Measurements from ENCODE around the gene LRRC56.

Gene LRRC56

DNA sequence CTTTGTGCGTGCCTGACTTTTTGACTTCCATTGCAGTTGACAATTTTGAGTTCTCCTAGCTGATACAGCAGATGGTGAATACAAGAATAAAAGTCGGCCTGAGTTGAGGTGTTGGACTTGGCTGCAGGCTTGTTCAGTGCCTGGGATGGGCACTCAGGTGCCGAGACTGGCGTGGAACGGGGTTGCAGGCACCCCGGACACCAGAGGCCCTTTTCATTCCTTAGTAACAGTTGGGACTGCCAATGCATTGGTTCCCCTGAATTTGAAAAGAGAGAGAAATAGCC lies 40.2 kb downstream of the LRRC56 start:
- no peak overlapping the region for H2AK5ac ChIP-seq (ENCODE audit: low read depth, low read length)
- no peak overlapping the region for H3K23ac ChIP-seq (ENCODE audit: low read depth, low read length, poor library complexity)
- H2BK12ac ChIP-seq (ENCODE audit: low read length) = no peak overlapping the region
- no peak overlapping the region for H3K27ac ChIP-seq (replicated peaks; ENCODE audit: low read length)
- no peak overlapping the region for H3K4ac ChIP-seq (ENCODE audit: low read length)
- H3K4me1 ChIP-seq (ENCODE audit: control insufficient read depth in 2 of 2, insufficient read depth in 1 of 2, low read depth in 1 of 2, low read length in 2 of 2) = peaks cover 18 to 27% of the 10 kb centered on the region in 2 donors
- no peak overlapping the region for H3K9ac ChIP-seq (ENCODE audit: low read depth, low read length, poor library complexity)
- H4K91ac ChIP-seq (ENCODE audit: low read depth, low read length, poor library complexity) = no peak overlapping the region
- H2BK15ac ChIP-seq (ENCODE audit: low read length) = no peak overlapping the region
- peaks cover 3 to 26% (median 13%) of the 10 kb centered on the region in 3 experiments for H3K27me3 ChIP-seq (ENCODE audit: control insufficient read depth in 3 of 3, insufficient read depth in 3 of 3, low read depth in 1 of 3, low read length in 3 of 3)
- H3K4me2 ChIP-seq (ENCODE audit: insufficient read depth, low read length, poor library complexity, severe bottlenecking) = peak overlapping the region; percentile 85
- H3K14ac ChIP-seq (ENCODE audit: low read length) = no peak overlapping the region
- no peaks in the 10 kb centered on the region for H3K9me3 ChIP-seq (replicated peaks in 1 of 2; ENCODE audit: control insufficient read depth in 2 of 2, insufficient read depth in 1 of 2, low read depth in 1 of 2, low read length in 2 of 2)
- peak overlapping the region; percentile 97 for H3K4me3 ChIP-seq (ENCODE audit: low read length in 2 of 2)
- peaks cover 29% of the 10 kb centered on the region for H3K79me1 ChIP-seq (ENCODE audit: low read depth, low read length)
- no peak overlapping the region for H2BK120ac ChIP-seq (ENCODE audit: low read depth, low read length)
- WGBS, 2 donors (ENCODE audit: extremely low coverage in 2 of 2, insufficient read length in 2 of 2, insufficient replicate concordance in 1 of 2) = no CpG with 5 or more reads among the region's 6 CpGs
- no peak overlapping the region for H2AFZ ChIP-seq (ENCODE audit: low read length)
- H3K36me3 ChIP-seq (replicated peaks in 1 of 2; ENCODE audit: control insufficient read depth in 2 of 2, insufficient read depth in 2 of 2, low read length in 2 of 2) = peaks cover 8 to 23% of the 10 kb centered on the region in 2 donors
- no peak overlapping the region for H2BK5ac ChIP-seq (ENCODE audit: low read length)
- H4K8ac ChIP-seq (ENCODE audit: low read depth, low read length) = no peak overlapping the region
- no peak overlapping the region for H3K18ac ChIP-seq (ENCODE audit: low read length)
- DNase-seq (ENCODE audit: low spot score) = no peak

DNA sequence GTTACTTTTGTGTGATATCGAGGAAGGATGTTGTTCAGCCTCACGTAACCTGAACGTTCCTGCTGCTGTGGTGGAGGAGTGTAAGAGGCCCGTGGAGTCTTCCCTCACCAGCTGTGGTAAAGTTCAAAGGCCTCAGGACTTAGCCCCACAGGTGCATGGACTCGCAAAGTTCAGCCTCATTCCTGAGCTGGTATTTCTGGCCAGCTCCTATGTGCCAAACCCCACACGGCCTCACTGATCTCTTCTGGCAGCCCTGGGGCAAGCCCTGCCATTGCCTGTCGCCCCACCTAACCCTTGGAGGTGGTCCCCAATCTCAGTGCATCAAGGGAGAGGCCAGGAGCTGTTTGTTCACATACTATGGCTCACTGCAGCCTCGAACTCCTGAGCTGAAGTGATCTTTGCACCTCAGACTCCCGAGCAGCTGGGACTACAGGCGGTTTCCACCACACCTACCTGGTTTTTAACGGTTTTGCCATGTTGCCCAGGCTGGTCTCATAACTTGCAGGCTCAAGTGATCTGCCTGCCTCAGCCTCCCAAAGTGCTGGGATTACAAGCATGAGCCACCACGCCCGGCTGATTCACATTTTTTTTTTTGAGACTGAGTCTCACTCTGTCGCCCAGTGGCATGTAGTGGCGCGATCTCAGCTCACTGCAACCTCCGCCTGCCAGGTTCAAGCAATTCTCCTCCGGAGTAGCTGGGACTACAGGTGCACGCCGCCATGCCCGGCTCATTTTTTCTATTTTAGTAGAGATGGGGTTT lies 41.1 kb downstream of the LRRC56 start:
- H2BK5ac ChIP-seq (ENCODE audit: low read length) = peak overlapping the region; percentile 53
- H3K36me3 ChIP-seq (replicated peaks in 1 of 2; ENCODE audit: control insufficient read depth in 2 of 2, insufficient read depth in 2 of 2, low read length in 2 of 2) = peaks cover 10 to 28% of the 10 kb centered on the region in 2 donors
- no peak overlapping the region for H2BK12ac ChIP-seq (ENCODE audit: low read length)
- H3K18ac ChIP-seq (ENCODE audit: low read length) = no peak overlapping the region
- H3K4ac ChIP-seq (ENCODE audit: low read length) = no peak overlapping the region
- H3K23ac ChIP-seq (ENCODE audit: low read depth, low read length, poor library complexity) = no peak overlapping the region
- H3K4me3 ChIP-seq (ENCODE audit: low read length in 2 of 2) = peak overlapping the region in 1 of 2 donors; percentile 97
- no peak overlapping the region for H2AK5ac ChIP-seq (ENCODE audit: low read depth, low read length)
- H3K27me3 ChIP-seq (ENCODE audit: control insufficient read depth in 3 of 3, insufficient read depth in 3 of 3, low read depth in 1 of 3, low read length in 3 of 3) = peaks cover 3 to 17% (median 13%) of the 10 kb centered on the region in 3 experiments
- no peak overlapping the region for H2BK15ac ChIP-seq (ENCODE audit: low read length)
- peaks cover 30% of the 10 kb centered on the region for H3K79me1 ChIP-seq (ENCODE audit: low read depth, low read length)
- no peak overlapping the region for H3K27ac ChIP-seq (replicated peaks; ENCODE audit: low read length)
- no peak for DNase-seq (ENCODE audit: low spot score)
- no peak overlapping the region for H3K4me2 ChIP-seq (ENCODE audit: insufficient read depth, low read length, poor library complexity, severe bottlenecking)
- H3K9ac ChIP-seq (ENCODE audit: low read depth, low read length, poor library complexity) = peak overlapping the region; percentile 50
- no peak overlapping the region for H2BK120ac ChIP-seq (ENCODE audit: low read depth, low read length)
- H3K14ac ChIP-seq (ENCODE audit: low read length) = no peak overlapping the region
- peaks cover 18 to 27% of the 10 kb centered on the region in 2 donors for H3K4me1 ChIP-seq (ENCODE audit: control insufficient read depth in 2 of 2, insufficient read depth in 1 of 2, low read depth in 1 of 2, low read length in 2 of 2)
- H3K9me3 ChIP-seq (replicated peaks in 1 of 2; ENCODE audit: control insufficient read depth in 2 of 2, insufficient read depth in 1 of 2, low read depth in 1 of 2, low read length in 2 of 2) = no peaks in the 10 kb centered on the region
- H4K8ac ChIP-seq (ENCODE audit: low read depth, low read length) = no peak overlapping the region
- no peak overlapping the region for H2AFZ ChIP-seq (ENCODE audit: low read length)
- H4K91ac ChIP-seq (ENCODE audit: low read depth, low read length, poor library complexity) = no peak overlapping the region
- WGBS, 2 donors (ENCODE audit: extremely low coverage in 2 of 2, insufficient read length in 2 of 2, insufficient replicate concordance in 1 of 2) = no CpG with 5 or more reads among the region's 21 CpGs

DNA sequence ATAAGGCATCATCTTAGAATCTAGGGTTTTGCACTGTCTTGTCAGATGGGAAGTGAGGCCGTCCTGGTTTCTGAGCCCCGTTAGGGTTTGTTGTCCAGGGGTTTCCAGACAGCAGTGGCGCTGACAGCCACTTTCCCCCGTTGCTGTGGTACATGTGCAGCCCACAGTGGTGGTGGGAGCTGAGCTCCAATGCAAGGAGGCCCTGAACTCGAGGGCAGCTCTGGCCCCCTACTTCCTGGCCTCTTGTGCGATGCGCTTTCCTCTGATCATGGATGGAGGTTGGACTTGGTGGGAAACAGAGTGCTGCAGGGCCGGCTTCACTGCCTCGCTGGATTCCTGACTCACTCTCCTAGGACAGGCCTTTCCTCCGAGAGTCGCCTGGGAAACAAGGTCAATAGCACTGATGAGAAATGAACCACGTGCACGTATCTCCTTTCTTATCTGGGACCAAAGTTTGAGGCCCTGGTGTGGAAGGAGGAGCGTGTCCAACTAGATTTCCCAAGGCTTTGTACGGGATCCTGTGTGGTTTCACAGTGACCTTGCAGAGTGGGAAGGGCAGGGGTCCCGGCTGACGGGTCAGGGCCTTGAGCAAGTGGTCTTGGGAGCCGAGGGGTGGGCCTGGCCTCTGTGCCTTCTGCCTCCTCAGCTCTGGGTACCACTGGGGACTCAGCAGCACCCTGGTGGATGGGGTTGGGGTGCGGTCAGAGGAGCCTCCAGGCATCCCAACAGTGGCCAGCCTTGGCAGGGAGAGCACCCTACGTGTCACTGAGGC lies 42.7 kb downstream of the LRRC56 start:
- Histone ChIP-seq H3K27ac (replicated peaks; ENCODE audit: low read length) (no peak overlapping the region), H2BK120ac (ENCODE audit: low read depth, low read length) (no peak overlapping the region), H3K79me1 (ENCODE audit: low read depth, low read length) (peaks cover 35% of the 10 kb centered on the region), H3K4me3 (ENCODE audit: low read length in 2 of 2) (no peak overlapping the region), H2BK15ac (ENCODE audit: low read length) (no peak overlapping the region), H3K14ac (ENCODE audit: low read length) (no peak overlapping the region), H2BK5ac (ENCODE audit: low read length) (no peak overlapping the region), H2BK12ac (ENCODE audit: low read length) (no peak overlapping the region), H3K36me3 (replicated peaks in 1 of 2; ENCODE audit: control insufficient read depth in 2 of 2, insufficient read depth in 2 of 2, low read length in 2 of 2) (peaks cover 18 to 39% of the 10 kb centered on the region in 2 donors), H4K8ac (ENCODE audit: low read depth, low read length) (no peak overlapping the region), H3K4ac (ENCODE audit: low read length) (no peak overlapping the region), H3K9ac (ENCODE audit: low read depth, low read length, poor library complexity) (peak overlapping the region; percentile 50), H3K23ac (ENCODE audit: low read depth, low read length, poor library complexity) (no peak overlapping the region), H2AFZ (ENCODE audit: low read length) (no peak overlapping the region), H3K4me2 (ENCODE audit: insufficient read depth, low read length, poor library complexity, severe bottlenecking) (no peak overlapping the region), H3K9me3 (replicated peaks in 1 of 2; ENCODE audit: control insufficient read depth in 2 of 2, insufficient read depth in 1 of 2, low read depth in 1 of 2, low read length in 2 of 2) (no peaks in the 10 kb centered on the region), H3K18ac (ENCODE audit: low read length) (no peak overlapping the region), H3K4me1 (ENCODE audit: control insufficient read depth in 2 of 2, insufficient read depth in 1 of 2, low read depth in 1 of 2, low read length in 2 of 2) (peaks cover 13 to 19% of the 10 kb centered on the region in 2 donors), H4K91ac (ENCODE audit: low read depth, low read length, poor library complexity) (no peak overlapping the region), H2AK5ac (ENCODE audit: low read depth, low read length) (no peak overlapping the region), H3K27me3 (ENCODE audit: control insufficient read depth in 3 of 3, insufficient read depth in 3 of 3, low read depth in 1 of 3, low read length in 3 of 3) (peaks cover under 1 to 6% (median 5%) of the 10 kb centered on the region in 3 experiments)
- no CpG with 5 or more reads among the region's 20 CpGs for WGBS, 2 donors (ENCODE audit: extremely low coverage in 2 of 2, insufficient read length in 2 of 2, insufficient replicate concordance in 1 of 2)
- DNase-seq (ENCODE audit: low spot score) = no peak

DNA sequence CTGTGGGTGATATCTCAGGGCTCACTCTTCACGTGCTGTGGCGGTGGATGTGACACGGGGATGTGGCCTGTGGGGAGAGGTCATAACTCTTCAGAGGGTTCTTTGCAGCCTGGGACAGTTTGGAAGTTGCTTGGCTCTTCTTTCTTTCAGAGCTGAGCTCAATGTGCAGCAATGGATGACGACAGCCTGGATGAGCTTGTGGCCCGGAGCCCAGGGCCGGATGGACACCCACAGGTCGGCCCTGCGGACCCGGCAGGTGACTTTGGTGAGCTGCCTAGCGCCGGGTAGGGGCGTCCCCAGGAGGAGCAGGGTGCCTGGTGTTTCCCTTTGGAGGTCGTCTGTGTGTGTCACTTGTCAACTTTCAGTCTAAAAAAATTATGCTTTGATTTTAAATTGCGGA lies 44.0 kb downstream of the LRRC56 start:
- Histone ChIP-seq H3K4me1 (ENCODE audit: control insufficient read depth in 2 of 2, insufficient read depth in 1 of 2, low read depth in 1 of 2, low read length in 2 of 2) (peaks cover 13 to 16% of the 10 kb centered on the region in 2 donors), H3K4me3 (ENCODE audit: low read length in 2 of 2) (no peak overlapping the region), H3K18ac (ENCODE audit: low read length) (no peak overlapping the region), H3K4ac (ENCODE audit: low read length) (no peak overlapping the region), H3K79me1 (ENCODE audit: low read depth, low read length) (peaks cover 34% of the 10 kb centered on the region), H3K36me3 (replicated peaks in 1 of 2; ENCODE audit: control insufficient read depth in 2 of 2, insufficient read depth in 2 of 2, low read length in 2 of 2) (peaks cover 22 to 43% of the 10 kb centered on the region in 2 donors), H2BK12ac (ENCODE audit: low read length) (no peak overlapping the region), H3K9ac (ENCODE audit: low read depth, low read length, poor library complexity) (no peak overlapping the region), H4K8ac (ENCODE audit: low read depth, low read length) (no peak overlapping the region), H2BK15ac (ENCODE audit: low read length) (no peak overlapping the region), H3K27me3 (ENCODE audit: control insufficient read depth in 3 of 3, insufficient read depth in 3 of 3, low read depth in 1 of 3, low read length in 3 of 3) (no peaks in the 10 kb centered on the region), H3K23ac (ENCODE audit: low read depth, low read length, poor library complexity) (no peak overlapping the region), H2BK120ac (ENCODE audit: low read depth, low read length) (no peak overlapping the region), H2BK5ac (ENCODE audit: low read length) (no peak overlapping the region), H3K27ac (replicated peaks; ENCODE audit: low read length) (no peak overlapping the region), H4K91ac (ENCODE audit: low read depth, low read length, poor library complexity) (no peak overlapping the region), H2AK5ac (ENCODE audit: low read depth, low read length) (no peak overlapping the region), H3K4me2 (ENCODE audit: insufficient read depth, low read length, poor library complexity, severe bottlenecking) (no peak overlapping the region), H3K14ac (ENCODE audit: low read length) (no peak overlapping the region), H2AFZ (ENCODE audit: low read length) (no peak overlapping the region), H3K9me3 (replicated peaks in 1 of 2; ENCODE audit: control insufficient read depth in 2 of 2, insufficient read depth in 1 of 2, low read depth in 1 of 2, low read length in 2 of 2) (no peaks in the 10 kb centered on the region)
- 100% methylated on average over 1 of the region's 14 CpGs; no CpG with 5 or more reads in 1 of the 2 donors for WGBS, 2 donors (ENCODE audit: extremely low coverage in 2 of 2, insufficient read length in 2 of 2, insufficient replicate concordance in 1 of 2)
- DNase-seq (ENCODE audit: low spot score) = no peak

Measured in neuronal stem cell (in vitro differentiated cells).